GM10266 (cell line): ENCODE results near the gene ARSI.
"Not testable (repeated sequence)": the region's sequence is repeated elsewhere in the genome, so short reads cannot be mapped to it uniquely, and the experiment has no call there.

Experiments used
- DNase-seq: peaks from one replicate; pipeline ENCODE4 v3.0.0; 2012; ENCODE audit errors: extremely low spot score
- TF ChIP-seq, protein P1 (sequence below): IDR thresholded peaks from 2 replicates; pipeline ENCODE4 v1.5.1; 2012; ENCODE audit warnings: mild to moderate bottlenecking, low read depth; ENCODE audit not compliant: control insufficient read depth, insufficient read depth; ENCODE audit errors: missing control alignments

Gene ARSI

DNA sequence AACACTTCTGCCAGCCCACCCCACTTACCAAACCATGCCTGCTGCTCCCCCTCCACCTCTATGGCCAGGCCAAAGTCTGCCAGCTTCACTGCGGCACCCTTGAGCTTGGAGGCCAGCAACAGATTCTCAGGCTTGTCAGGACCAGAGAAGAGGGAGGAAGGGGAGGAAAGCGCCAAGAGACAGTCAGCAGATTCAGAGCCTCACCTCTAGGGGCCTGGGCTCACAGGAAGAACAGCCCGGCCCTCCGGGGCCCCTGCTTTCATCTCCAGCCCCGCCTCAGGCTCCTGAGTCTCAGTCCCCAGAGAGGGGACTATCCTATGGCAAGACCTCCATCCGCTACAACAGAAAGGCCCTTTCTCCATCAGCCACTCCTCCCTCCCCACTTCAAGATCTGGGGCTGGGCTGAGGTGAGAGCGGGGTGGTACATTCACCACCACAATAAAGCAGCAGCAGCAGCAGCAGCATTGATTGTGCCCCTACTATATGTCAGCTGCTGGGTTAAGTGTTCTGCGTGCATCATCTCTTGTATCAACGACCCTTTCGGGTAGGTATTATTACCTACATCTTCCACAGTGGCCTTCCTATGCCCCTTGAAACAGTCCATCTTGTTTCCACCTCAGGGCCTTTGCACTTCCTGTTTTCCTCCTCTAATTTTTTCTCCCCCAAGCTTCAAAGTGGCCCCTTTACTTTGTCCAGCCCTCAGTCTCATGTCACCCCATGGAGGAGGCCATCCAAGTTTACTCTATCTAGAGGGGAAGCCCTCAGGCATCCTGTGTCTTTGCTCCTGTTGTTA is 49.1 kb downstream of the ARSI start:
- TF ChIP-seq, protein P1, sequence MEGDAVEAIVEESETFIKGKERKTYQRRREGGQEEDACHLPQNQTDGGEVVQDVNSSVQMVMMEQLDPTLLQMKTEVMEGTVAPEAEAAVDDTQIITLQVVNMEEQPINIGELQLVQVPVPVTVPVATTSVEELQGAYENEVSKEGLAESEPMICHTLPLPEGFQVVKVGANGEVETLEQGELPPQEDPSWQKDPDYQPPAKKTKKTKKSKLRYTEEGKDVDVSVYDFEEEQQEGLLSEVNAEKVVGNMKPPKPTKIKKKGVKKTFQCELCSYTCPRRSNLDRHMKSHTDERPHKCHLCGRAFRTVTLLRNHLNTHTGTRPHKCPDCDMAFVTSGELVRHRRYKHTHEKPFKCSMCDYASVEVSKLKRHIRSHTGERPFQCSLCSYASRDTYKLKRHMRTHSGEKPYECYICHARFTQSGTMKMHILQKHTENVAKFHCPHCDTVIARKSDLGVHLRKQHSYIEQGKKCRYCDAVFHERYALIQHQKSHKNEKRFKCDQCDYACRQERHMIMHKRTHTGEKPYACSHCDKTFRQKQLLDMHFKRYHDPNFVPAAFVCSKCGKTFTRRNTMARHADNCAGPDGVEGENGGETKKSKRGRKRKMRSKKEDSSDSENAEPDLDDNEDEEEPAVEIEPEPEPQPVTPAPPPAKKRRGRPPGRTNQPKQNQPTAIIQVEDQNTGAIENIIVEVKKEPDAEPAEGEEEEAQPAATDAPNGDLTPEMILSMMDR, result no peak
- DNase-seq, result no peak

DNA sequence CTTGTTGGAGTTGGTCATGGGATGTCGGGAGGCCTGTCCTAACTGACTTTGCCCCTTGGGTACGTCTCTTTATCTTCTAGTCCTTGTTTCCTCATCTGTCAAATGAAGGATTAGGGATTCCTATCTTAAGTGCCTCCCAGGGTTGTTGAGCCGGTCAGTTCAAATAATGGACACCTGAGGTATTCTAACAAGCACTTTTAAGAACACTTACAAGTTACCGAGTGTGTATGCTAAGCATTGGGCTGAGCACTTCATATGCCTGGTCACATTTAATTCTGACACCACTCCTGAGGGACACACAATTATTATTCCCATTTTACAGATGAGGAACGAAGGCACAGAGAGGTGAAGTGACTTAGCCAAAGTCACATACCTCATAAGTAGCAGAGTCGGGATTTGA is 50.2 kb downstream of the ARSI start:
- DNase-seq, result no peak
- TF ChIP-seq, protein P1, result no peak

DNA sequence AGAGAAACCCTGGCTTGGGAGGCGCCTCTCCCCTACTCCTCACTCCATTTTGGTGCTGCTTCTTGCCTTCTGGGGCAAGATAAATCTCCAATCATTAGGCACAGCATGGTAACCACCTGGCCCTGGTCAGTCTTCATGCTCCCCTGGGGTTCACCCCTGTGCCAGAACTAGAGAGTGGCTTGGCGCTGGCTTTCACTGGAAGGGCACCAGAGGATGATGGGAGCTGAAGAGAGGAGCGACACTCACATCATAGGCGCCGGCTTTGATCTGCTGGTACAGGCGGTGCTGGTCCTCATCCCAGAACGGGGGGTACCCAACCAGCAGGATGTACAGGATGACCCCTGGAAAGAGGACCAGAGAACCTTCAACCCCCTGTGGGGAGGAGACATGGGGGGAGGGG is 51.2 kb downstream of the ARSI start:
- no peak for DNase-seq

DNA sequence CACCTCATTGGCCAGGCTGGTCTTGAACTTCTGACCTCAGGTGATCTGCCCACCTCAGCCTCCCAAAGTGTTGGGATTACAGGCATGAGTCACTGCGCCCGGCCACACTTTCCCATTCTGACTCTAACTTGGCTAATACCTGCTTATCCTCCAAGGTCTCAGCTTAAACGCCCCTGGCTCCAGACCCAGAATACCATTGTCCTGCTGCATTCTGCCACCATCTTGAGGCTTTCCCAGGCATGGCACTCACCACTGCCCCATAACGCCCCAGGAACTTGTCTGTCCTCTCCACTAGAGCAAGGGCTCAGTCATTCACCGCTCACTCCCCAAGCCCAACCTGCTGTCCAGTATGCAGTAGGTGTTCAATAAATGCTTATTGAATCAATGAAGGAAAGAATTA is 53.0 kb downstream of the ARSI start:
- TF ChIP-seq, protein P1, result no peak

More for the DNA sequence above, 51.2 kb downstream of the ARSI start:
- TF ChIP-seq, protein P1, result no peak

DNA sequence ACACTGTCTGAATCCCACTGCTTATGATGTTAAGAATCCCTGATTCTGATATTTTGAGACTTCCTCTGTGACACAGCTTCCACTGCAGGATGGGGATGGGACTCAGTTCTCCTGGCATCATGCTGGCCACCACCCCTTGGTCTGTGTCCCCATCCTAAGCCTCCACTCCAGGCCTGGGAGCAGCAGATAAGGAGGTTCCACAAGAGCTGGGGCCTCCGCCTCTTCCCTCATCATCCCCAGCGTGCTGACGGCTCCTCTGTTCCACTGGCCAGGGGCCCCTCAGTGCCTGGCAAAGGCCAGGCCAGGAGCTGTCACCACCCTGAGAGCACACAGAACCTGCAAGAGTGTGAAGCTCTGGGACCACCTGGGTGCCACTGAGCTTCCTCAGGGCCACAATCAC is 53.8 kb downstream of the ARSI start:
- no peak for DNase-seq
- TF ChIP-seq, protein P1, result no peak

More for the DNA sequence above, 53.0 kb downstream of the ARSI start:
- DNase-seq, result no peak

DNA sequence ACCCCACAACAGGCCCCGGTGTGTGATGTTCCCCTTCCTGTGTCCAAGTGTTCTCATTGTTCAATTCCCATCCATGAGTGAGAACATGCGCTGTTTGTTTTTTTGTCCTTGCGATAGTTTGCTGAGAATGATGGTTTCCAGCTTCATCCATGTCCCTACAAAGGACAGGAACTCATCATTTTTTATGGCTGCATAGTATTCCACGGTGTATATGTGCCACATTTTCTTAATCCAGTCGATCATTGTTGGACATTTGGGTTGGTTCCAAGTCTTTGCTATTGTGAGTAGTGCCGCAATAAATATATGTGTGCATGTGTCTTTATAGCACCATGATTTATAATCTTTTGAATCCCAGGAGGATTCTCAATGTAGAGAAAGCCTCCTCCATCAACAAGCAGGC is 54.2 kb downstream of the ARSI start:
- DNase-seq, result not testable (repeated sequence)

DNA sequence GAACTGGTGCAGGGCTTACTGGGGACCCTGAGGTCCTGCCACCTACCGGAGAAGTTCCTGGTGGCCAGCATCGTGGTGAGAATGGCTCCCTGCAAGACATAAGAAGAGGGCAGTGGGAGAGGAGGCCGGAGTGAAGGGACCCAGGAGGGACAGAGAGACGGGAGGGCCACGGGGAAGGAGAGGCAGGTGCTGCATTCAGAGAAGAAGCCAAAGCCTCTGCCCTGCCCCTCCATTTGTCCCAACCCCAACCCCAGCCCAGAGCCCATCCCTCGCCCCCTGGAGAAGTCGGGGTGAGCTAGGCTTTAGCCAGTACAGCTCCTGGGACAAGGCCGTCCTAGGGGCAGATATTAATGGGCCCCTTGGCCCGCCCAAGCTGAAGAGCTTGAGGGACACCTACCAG is 55.0 kb downstream of the ARSI start:
- TF ChIP-seq, protein P1, result no peak
- no peak for DNase-seq
